Kidney tubule cell (primary cell): Measurements from ENCODE around the gene ANKRD28.
A peak's percentile ranks its signal among the peaks of the same experiment; 100 is the strongest.

Source experiments
- DNase-seq: peaks from one replicate; pipeline ENCODE4 v3.0.0-alpha.2; 2018; ENCODE audit warnings: low spot score

Gene ANKRD28

GRCh38 chr3:15664144-15664543 lies 133.6 kb downstream of the ANKRD28 start:
- DNase-seq, result no peak

GRCh38 chr3:15660055-15660935 lies 137.5 kb downstream of the ANKRD28 start:
- DNase-seq, result no peak

GRCh38 chr3:15659254-15659975 lies 138.4 kb downstream of the ANKRD28 start:
- peak; percentile 25 for DNase-seq

GRCh38 chr3:15657016-15657415 lies 140.8 kb downstream of the ANKRD28 start:
- DNase-seq, result no peak

- DNase-seq, result no peak
Observed at GRCh38 chr3:15656342-15656741, 141.4 kb downstream of the ANKRD28 start.

GRCh38 chr3:15654891-15655290 lies 142.9 kb downstream of the ANKRD28 start:
- no peak for DNase-seq

GRCh38 chr3:15654127-15654526 lies 143.7 kb downstream of the ANKRD28 start:
- no peak for DNase-seq

GRCh38 chr3:15653321-15653720 lies 144.5 kb downstream of the ANKRD28 start:
- no peak for DNase-seq

GRCh38 chr3:15651396-15651795 lies 146.4 kb downstream of the ANKRD28 start:
- DNase-seq, result no peak

GRCh38 chr3:15649858-15650257 lies 147.9 kb downstream of the ANKRD28 start:
- no peak for DNase-seq

- DNase-seq, result no peak
Observed at GRCh38 chr3:15649341-15649740, 148.4 kb downstream of the ANKRD28 start.

GRCh38 chr3:15647611-15648167 lies 150.1 kb downstream of the ANKRD28 start:
- peak; percentile 89 for DNase-seq

GRCh38 chr3:15646851-15647511 lies 150.8 kb downstream of the ANKRD28 start:
- DNase-seq, result peak; percentile 96

GRCh38 chr3:15645740-15646501 lies 151.9 kb downstream of the ANKRD28 start:
- DNase-seq, result peak; percentile 91

- no peak for DNase-seq
Observed at GRCh38 chr3:15645246-15645645, 152.5 kb downstream of the ANKRD28 start.

GRCh38 chr3:15638891-15639262 lies 158.9 kb downstream of the ANKRD28 start:
- DNase-seq, result no peak

GRCh38 chr3:15638193-15638890 lies 159.4 kb downstream of the ANKRD28 start:
- no peak for DNase-seq

GRCh38 chr3:15637131-15637951 lies 160.4 kb downstream of the ANKRD28 start:
- DNase-seq, result no peak

GRCh38 chr3:15636028-15636709 lies 161.6 kb downstream of the ANKRD28 start:
- DNase-seq, result peak; percentile 81
